Erythroblast (primary cell): ENCODE data around the gene VAV3.

Source experiments
- GATA1 ChIP-seq: IDR thresholded peaks from 2 replicates; pipeline ENCODE4 v1.6.1; 2011; ENCODE audit warnings: low read depth, mild to moderate bottlenecking, control low read depth, low read length, moderate library complexity
- POLR2A ChIP-seq: IDR thresholded peaks from 2 replicates; pipeline ENCODE4 v1.6.1; 2011; ENCODE audit warnings: mild to moderate bottlenecking, low read length

- TF ChIP-seq POLR2A (no peak), GATA1 (no peak)
Measured at GRCh38 chr1:107838056-107838455, 126.9 kb downstream of the VAV3 start.
